ENCODE data around the gene C14orf180.

The C14orf180 gene

DNA sequence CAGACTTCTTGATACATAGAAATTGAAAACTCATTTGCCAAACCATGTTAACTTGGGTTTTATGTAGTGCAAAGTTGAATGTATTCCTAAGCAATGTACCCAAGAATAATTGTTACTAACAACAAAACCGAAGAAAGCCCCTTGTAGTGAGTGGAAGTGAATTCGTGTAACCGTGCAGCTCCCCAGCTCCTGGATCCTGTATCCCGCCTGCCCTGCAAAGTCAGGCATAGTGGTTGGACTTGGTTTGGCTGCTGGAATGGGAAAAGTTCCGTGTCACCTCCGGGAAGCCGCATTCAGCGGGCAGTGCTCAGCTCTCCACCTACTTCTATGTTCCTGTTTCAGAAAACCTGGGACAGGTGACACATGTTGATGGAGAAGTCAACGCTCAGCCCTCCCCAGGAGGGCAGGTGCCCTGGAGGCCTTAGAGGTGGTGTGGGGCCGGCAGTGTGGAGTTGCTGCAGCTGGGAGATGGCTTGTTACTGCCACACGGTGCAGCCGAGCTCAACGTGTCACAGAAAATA is 29.2 kb upstream of the C14orf180 start:
- no peak for DNase-seq (ENCODE audit: low spot score)

DNA sequence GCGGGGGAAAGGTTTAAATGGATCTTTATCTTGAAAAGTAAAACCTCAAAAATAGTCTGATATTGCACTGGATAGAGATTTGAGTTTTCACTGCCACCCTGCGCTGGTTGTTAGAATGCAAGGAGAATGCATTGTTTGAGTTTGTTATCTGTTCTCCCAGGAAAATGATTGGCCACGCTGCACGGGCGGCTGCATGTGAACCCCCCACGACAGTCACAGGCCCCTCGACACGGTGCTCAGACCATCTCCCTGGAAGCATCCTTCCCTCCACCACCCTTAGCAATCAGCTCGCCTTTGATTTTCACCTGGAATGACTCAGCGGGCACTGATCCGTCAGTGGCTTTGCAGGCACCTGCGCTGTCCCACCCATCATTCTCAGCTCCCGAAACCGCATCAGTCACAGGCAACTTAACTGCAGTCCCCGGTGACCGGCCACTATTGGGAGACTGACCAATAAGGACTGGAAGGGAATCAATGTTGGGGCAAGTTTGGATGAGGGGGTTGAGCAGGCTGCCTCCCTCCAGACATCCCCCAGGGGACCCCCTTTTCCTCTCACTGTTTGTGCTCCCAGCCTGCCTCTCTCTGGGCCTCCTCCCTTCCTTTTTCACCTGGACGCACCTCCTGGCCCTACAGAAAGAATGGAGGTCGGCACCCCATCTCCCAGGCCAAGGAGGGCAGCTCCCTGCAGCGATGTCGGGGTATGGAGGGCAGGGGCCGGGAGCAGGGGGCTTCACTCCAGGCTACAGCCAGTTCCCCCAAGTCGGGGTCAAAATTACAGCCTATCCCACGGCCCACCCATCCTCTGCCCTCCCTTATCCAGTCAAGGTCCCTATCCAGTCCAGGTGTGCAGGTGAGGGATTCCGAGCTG is 28.5 kb upstream of the C14orf180 start:
- no peak for DNase-seq (ENCODE audit: low spot score)

GRCh38 chr14:104551851-104552737 is 27.5 kb upstream of the C14orf180 start:
- no peak for DNase-seq (ENCODE audit: low spot score)

GRCh38 chr14:104552738-104553125 is 26.8 kb upstream of the C14orf180 start:
- no peak for DNase-seq (ENCODE audit: low spot score)

DNA sequence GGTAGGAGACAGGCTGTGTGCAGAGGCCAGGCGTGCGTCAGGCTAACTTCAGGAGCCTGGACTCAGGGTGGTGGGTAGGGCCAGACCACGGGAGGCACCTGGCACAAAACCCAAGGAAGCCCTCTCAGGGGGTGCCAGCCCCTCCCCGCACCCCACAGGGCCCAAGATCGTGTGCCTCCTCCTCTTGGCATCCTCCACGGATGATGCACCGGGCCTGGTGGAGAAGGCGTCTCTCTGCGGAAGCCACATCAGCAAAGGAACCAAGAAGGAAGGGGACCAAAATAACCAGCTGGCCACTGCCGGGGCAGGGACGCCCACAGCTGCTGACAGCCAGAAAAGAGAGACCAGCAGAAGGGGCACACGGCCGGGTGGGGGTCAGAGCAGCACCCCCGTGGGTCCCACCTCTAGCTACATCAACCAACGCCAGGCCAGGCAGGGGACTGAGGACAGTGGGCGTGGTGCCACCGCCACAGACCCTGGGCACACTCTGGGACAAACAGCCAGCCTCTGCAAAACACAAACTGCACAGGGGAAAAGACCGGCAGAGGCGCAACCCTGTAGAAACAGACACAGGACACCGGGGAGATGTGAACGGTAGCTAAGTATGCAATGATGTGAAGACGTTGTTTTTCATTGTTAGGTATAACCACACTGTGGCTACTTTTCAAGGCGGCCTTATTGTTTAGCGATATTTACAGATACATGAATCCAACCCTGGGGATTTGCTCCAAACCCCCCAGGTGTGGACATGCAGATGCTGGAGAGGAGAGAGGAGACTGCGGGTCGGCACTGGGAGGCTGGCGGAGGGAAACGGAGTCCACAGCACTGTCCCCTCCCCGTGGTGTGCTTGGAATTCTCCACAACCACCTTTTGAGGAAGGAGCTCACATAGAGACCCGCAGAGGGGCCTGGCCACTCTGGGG is 26.1 kb upstream of the C14orf180 start:
- no peak for DNase-seq (ENCODE audit: low spot score)

- DNase-seq (ENCODE audit: low spot score) = no peak
These were observed 25.4 kb upstream of the C14orf180 start for GRCh38 chr14:104554088-104554607.

DNA sequence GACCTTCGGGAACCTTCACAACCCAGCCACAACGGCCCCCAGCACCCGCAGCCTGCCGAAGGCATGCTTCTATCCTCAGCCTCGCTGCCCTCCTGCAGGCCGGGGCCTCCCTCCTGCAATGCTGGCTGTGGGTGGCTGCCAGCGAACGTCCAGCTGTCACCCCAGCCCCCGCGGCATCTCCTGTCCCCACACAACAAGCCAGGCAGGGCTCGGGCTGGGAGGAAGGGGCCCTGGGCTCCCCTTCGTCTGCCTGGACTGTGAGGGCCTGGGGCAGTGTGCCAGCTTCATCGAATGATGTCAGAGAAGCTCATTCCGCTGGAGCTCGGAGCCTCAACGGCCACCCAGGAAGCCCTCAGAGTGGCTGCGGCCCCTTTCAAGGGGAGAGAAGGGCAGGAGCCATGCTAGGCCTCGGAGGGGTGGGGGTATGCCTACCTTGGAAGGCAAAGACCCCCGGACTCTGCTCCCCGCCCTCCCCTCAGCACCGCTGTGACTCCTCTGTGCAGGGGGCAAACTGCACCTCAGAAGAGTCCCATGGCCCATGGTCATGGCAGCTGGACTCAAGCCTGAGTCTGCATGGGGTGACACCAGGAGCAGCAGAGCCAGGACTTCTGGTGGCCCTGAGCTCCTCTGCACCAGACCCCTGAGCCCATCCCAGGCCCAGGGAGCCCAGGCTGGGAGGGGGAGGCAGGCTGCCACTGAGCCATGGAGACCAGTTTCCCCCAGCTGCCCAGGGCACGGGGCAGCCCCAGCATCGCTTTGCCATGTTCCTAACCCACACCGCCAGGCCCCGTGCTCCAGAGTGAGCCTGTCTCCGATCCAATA is 24.7 kb upstream of the C14orf180 start:
- DNase-seq (ENCODE audit: low spot score) = no peak

GRCh38 chr14:104555430-104556255 is 23.9 kb upstream of the C14orf180 start:
- no peak for DNase-seq (ENCODE audit: low spot score)

GRCh38 chr14:104556256-104557021 is 23.1 kb upstream of the C14orf180 start:
- no peak for DNase-seq (ENCODE audit: low spot score)

DNA sequence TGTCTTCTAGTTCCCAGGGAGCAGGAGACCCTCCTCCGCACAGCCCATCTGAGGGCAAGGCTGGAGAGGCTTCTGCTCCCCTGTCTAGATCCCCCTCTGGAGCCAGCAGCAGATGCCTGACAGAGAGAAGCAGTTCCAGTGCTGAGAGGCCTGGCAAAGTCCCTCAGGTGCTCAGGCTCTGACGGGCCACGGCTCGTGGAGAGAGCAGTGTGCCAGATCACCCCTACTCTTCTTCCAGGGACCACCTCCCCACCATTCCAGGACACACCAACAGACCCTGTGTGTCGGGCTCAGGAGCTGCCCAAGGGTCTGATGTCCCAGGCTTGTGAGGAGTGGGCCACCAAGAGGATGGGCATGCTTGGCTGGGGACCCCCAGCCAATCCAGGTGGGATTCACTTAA is 22.5 kb upstream of the C14orf180 start:
- no peak for DNase-seq (ENCODE audit: low spot score)

DNA sequence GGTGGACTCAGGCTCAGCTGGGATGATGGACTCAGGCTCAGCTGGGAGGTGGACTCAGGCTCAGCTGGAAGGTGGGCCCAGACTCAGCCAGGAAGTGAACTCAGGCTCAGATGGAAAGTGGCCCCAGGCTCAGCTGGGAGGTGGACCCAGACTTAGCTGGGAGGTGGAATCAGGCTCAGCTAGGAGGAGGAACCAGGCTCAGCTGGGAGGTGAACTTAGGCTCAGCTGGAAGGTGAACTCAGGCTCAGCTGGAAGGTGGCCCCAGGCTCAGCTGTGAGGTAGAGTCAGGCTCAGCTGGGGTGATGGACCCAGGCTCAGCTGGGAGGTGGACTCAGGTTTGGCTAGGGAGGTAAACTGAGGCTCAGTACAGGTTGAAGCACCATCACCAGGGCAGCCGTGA is 21.8 kb upstream of the C14orf180 start:
- DNase-seq (ENCODE audit: low spot score) = no peak

DNA sequence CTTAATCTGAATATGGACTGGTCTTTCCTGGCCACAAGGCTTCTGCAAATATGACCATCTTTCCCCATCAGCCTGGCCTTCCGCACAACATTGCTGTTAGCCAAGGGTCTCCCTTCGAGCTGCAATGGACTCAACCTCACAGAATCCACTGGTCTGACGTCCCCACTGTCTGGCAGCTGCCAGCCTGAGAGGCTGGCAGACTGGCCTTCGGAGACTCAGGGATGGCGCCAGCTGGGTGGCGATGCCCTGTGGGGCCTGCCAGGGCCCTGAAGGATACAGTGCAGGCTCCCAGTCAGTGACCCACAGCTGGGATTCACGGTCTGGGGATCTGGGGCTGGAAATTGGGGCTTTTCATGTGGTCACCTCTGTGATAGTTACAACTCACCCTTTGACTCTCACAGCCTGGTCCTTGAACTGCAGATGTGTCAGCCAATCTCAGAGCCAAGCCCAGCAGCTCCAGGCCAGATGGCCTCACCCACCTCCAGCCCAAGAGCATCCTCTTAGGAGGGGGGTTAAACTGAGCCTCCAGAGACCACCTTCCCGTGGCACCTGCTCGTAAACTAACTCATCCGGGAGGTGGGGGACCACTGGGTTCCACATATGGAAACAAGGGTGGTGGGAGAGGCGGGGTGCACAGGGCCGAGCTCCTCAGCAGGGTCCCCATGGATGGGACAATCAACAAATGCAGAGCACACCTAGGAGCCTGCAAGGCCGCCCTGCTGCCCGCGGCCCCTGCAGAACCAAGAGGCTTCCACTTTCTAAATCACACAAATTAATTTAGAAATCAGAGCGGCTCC is 21.1 kb upstream of the C14orf180 start:
- no peak for DNase-seq (ENCODE audit: low spot score)

- DNase-seq (ENCODE audit: low spot score) = no peak
These were observed 20.3 kb upstream of the C14orf180 start for GRCh38 chr14:104559028-104559803.

- no peak for DNase-seq (ENCODE audit: low spot score)
These were observed 19.6 kb upstream of the C14orf180 start for GRCh38 chr14:104559804-104560585.

GRCh38 chr14:104560586-104560945 is 19.0 kb upstream of the C14orf180 start:
- no peak for DNase-seq (ENCODE audit: low spot score)

DNA sequence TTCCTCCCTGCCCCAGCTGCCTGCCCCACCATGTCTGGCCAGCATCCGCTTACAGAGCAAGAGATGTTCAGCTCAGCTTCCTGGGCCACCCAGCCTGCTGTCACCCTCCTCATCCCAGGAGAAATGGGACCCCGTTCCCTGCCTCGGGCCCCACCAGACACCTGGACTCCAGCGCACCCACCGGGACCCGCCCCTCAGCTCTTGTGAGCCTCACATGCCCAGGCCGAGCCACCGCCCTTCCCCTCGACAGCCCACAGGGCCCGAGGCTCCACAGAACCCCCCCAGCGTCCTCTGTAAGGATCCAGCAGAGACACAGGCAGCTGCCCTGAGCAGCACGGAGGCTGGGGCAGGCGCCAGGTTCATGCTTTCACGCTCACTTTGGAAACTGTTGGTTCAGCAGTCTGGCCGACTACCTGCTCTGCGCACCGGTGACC is 18.4 kb upstream of the C14orf180 start:
- DNase-seq (ENCODE audit: low spot score) = no peak
